ENCODE measurements around the gene COL9A1.

Gene COL9A1

DNA sequence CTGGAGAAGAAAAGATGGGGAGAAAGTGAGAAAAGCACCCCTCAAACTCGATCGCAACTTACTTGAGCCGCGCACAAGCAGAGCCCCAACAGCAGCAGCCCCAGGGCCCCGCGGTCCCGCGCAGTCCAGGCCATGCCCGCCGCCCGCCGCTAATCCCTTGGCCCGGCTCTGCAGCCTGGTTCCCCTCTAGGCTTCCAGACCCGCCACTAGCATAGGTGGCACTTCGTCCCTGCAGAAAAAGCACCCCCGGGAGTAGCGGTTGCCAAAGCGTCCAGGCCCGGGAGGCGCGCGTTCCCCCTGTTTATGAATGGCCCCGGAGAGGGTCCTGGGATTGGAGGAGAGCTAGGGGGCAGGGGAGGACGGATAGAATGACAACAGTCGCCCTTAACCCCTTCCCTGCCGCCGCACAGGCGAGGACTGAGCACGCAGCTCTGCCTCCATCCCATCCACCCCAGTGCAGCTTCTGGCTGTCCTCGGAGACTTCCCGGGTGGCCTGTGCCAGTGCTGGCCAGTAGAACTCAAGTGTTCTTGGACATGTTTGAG lies 19.9 kb downstream of the COL9A1 start:
- Histone ChIP-seq H3K9me2 (replicated peaks; ENCODE audit: insufficient read depth, low read length) (no peaks in the 10 kb centered on the region), H3K4me2 (ENCODE audit: low read depth, low read length, poor library complexity, severe bottlenecking) (no peak overlapping the region), H3K9ac (ENCODE audit: low read length) (no peak overlapping the region), H3K79me2 (ENCODE audit: insufficient read depth, low read length) (no peaks in the 10 kb centered on the region), H3K27ac (ENCODE audit: low read depth, low read length) (no peak overlapping the region), H3K4me3 (ENCODE audit: insufficient read depth, low read length, poor library complexity, severe bottlenecking) (no peak overlapping the region), H3K36me3 (ENCODE audit: low read length) (no peaks in the 10 kb centered on the region), H3F3A (ENCODE audit: insufficient read depth) (no peaks in the 10 kb centered on the region), H3K27me3 (ENCODE audit: low read length) (no peaks in the 10 kb centered on the region), H3K9me3 (ENCODE audit: insufficient read depth, low read length) (no peaks in the 10 kb centered on the region), H2AFZ (ENCODE audit: low read depth, low read length, severe bottlenecking) (no peak overlapping the region), H4K20me1 (ENCODE audit: low read depth, low read length) (no peaks in the 10 kb centered on the region)
- TF ChIP-seq EZH2phosphoT487 (conservative IDR thresholded peaks at IDR 0.05; ENCODE audit: low read length) = no peak

DNA sequence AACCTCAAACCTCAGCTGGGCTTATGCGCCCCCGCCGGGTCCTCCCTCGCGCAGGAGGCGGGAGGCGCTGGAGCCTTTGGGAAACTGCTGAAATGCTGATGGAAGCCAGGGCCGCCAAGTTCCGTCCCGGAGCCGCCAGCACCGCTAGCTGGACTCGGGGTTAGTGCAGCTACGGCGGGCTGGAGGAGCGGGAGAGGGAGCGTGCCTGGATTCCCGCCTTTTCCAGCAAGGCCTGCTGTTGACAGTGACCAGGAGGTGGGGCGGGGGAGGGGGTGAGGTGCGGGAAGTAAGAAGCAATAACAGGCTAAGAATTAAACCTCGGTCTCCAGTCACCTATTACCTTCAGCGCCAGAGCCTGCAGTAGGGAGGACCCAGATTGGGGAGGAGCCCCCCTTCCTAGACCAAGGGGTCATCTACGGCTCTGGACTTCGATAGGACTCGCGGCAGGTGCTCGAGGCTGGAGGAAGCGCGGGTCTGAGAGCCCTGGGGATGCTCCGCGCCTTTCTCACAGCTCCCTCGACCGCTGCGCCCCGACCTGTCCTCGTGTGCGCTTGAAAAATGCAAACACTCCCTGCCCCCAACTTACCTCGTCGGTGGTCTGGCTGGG lies 20.5 kb downstream of the COL9A1 start:
- Histone ChIP-seq H3K79me2 (ENCODE audit: insufficient read depth, low read length) (no peaks in the 10 kb centered on the region), H3K4me3 (ENCODE audit: insufficient read depth, low read length, poor library complexity, severe bottlenecking) (no peak overlapping the region), H3K4me2 (ENCODE audit: low read depth, low read length, poor library complexity, severe bottlenecking) (no peak overlapping the region), H4K20me1 (ENCODE audit: low read depth, low read length) (no peaks in the 10 kb centered on the region), H3K9ac (ENCODE audit: low read length) (no peak overlapping the region), H3K27ac (ENCODE audit: low read depth, low read length) (no peak overlapping the region), H3K27me3 (ENCODE audit: low read length) (no peaks in the 10 kb centered on the region), H2AFZ (ENCODE audit: low read depth, low read length, severe bottlenecking) (no peak overlapping the region), H3F3A (ENCODE audit: insufficient read depth) (no peaks in the 10 kb centered on the region), H3K9me2 (replicated peaks; ENCODE audit: insufficient read depth, low read length) (no peaks in the 10 kb centered on the region), H3K36me3 (ENCODE audit: low read length) (no peaks in the 10 kb centered on the region), H3K9me3 (ENCODE audit: insufficient read depth, low read length) (no peaks in the 10 kb centered on the region)
- TF ChIP-seq EZH2phosphoT487 (conservative IDR thresholded peaks at IDR 0.05; ENCODE audit: low read length) = no peak
- TF ChIP-seq, protein P1, sequence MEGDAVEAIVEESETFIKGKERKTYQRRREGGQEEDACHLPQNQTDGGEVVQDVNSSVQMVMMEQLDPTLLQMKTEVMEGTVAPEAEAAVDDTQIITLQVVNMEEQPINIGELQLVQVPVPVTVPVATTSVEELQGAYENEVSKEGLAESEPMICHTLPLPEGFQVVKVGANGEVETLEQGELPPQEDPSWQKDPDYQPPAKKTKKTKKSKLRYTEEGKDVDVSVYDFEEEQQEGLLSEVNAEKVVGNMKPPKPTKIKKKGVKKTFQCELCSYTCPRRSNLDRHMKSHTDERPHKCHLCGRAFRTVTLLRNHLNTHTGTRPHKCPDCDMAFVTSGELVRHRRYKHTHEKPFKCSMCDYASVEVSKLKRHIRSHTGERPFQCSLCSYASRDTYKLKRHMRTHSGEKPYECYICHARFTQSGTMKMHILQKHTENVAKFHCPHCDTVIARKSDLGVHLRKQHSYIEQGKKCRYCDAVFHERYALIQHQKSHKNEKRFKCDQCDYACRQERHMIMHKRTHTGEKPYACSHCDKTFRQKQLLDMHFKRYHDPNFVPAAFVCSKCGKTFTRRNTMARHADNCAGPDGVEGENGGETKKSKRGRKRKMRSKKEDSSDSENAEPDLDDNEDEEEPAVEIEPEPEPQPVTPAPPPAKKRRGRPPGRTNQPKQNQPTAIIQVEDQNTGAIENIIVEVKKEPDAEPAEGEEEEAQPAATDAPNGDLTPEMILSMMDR (IDR thresholded peaks at IDR 0.05; ENCODE audit: insufficient read depth, low read length, poor library complexity, severe bottlenecking) = no peak

DNA sequence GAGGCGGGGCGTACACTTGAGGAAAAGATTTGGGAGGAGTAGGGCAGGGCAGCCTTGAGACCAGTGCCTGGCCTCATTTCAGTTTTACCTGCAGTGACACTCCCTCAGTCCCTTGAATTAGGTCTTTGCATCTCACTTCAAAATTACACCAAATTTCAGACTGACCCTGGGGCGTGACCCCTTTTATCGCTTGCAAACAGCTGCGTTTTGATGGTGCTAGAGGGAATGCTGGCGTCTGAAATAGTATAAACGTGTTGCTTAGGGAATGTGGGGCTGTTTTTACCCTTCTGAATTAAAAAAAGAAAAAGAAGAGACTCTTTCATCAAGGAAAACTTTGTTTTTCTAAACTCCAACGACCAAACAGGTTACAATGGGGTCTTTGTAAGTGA lies 21.0 kb downstream of the COL9A1 start:
- Histone ChIP-seq H3K27me3 (ENCODE audit: low read length) (no peaks in the 10 kb centered on the region), H4K20me1 (ENCODE audit: low read depth, low read length) (no peaks in the 10 kb centered on the region), H3K4me3 (ENCODE audit: insufficient read depth, low read length, poor library complexity, severe bottlenecking) (no peak overlapping the region), H3K9ac (ENCODE audit: low read length) (no peak overlapping the region), H3K27ac (ENCODE audit: low read depth, low read length) (no peak overlapping the region), H3K9me2 (replicated peaks; ENCODE audit: insufficient read depth, low read length) (no peaks in the 10 kb centered on the region), H3F3A (ENCODE audit: insufficient read depth) (no peaks in the 10 kb centered on the region), H3K79me2 (ENCODE audit: insufficient read depth, low read length) (no peaks in the 10 kb centered on the region), H3K36me3 (ENCODE audit: low read length) (no peaks in the 10 kb centered on the region), H3K9me3 (ENCODE audit: insufficient read depth, low read length) (no peaks in the 10 kb centered on the region), H3K4me2 (ENCODE audit: low read depth, low read length, poor library complexity, severe bottlenecking) (no peak overlapping the region), H2AFZ (ENCODE audit: low read depth, low read length, severe bottlenecking) (no peak overlapping the region)
- TF ChIP-seq EZH2phosphoT487 (conservative IDR thresholded peaks at IDR 0.05; ENCODE audit: low read length) = no peak
- TF ChIP-seq, protein P1 (IDR thresholded peaks at IDR 0.05; ENCODE audit: insufficient read depth, low read length, poor library complexity, severe bottlenecking) = no peak

DNA sequence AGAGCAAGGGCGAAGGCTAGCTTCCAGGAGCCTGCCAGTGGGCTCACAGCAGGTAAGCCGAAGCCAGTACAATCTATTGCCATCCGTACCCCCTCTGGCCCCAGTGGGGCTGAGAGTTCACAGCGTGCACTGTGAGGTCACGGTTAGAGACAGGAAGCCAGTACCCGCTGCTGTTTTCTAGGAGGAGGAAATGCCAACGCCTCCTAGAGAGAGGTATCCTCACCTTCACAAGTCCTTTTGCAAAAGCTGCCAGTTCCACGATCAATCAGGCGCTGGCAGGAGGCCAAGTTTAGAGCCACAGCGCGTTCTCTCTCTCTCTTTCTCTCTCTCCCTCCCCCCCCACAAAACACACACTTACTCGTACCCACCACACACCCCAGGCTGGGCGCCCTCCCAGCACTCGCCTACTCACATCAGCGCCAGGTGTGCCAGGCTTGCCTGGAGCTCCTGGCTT lies 22.5 kb downstream of the COL9A1 start:
- Histone ChIP-seq H3K27me3 (ENCODE audit: low read length) (no peaks in the 10 kb centered on the region), H3F3A (ENCODE audit: insufficient read depth) (no peaks in the 10 kb centered on the region), H4K20me1 (ENCODE audit: low read depth, low read length) (no peaks in the 10 kb centered on the region), H2AFZ (ENCODE audit: low read depth, low read length, severe bottlenecking) (no peak overlapping the region), H3K9me3 (ENCODE audit: insufficient read depth, low read length) (no peaks in the 10 kb centered on the region), H3K4me3 (ENCODE audit: insufficient read depth, low read length, poor library complexity, severe bottlenecking) (no peak overlapping the region), H3K79me2 (ENCODE audit: insufficient read depth, low read length) (no peaks in the 10 kb centered on the region), H3K9me2 (replicated peaks; ENCODE audit: insufficient read depth, low read length) (no peaks in the 10 kb centered on the region), H3K4me2 (ENCODE audit: low read depth, low read length, poor library complexity, severe bottlenecking) (no peak overlapping the region), H3K36me3 (ENCODE audit: low read length) (no peaks in the 10 kb centered on the region), H3K9ac (ENCODE audit: low read length) (no peak overlapping the region), H3K27ac (ENCODE audit: low read depth, low read length) (no peak overlapping the region)
- TF ChIP-seq, protein P1 (IDR thresholded peaks at IDR 0.05; ENCODE audit: insufficient read depth, low read length, poor library complexity, severe bottlenecking) = no peak
- no peak for TF ChIP-seq EZH2phosphoT487 (conservative IDR thresholded peaks at IDR 0.05; ENCODE audit: low read length)
